ENCODE results near the gene RHOC.

DNA sequence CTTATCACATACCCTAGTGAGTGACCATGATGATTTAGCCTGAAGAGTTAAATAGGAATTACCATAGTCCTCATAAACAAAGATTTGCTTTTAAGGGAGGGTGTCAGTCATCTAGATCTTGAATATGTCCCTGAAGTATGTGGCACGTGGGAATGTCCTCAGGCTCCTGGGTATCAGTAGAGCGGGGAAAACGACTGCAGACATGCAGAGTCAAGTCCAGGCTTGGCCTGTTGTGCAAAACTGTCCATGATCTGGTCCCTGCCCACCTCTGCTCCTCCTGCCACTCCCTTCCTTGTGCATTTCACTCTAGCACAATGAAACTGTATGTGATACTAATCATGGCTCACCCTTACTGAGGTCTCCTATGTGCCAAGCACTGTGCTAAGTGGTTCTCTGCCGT, 19.6 kb downstream of the RHOC start:
- TF ChIP-seq, protein P1, sequence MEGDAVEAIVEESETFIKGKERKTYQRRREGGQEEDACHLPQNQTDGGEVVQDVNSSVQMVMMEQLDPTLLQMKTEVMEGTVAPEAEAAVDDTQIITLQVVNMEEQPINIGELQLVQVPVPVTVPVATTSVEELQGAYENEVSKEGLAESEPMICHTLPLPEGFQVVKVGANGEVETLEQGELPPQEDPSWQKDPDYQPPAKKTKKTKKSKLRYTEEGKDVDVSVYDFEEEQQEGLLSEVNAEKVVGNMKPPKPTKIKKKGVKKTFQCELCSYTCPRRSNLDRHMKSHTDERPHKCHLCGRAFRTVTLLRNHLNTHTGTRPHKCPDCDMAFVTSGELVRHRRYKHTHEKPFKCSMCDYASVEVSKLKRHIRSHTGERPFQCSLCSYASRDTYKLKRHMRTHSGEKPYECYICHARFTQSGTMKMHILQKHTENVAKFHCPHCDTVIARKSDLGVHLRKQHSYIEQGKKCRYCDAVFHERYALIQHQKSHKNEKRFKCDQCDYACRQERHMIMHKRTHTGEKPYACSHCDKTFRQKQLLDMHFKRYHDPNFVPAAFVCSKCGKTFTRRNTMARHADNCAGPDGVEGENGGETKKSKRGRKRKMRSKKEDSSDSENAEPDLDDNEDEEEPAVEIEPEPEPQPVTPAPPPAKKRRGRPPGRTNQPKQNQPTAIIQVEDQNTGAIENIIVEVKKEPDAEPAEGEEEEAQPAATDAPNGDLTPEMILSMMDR (conservative IDR thresholded peaks at IDR 0.05 in 1 of 2, IDR thresholded peaks at IDR 0.05 in 1 of 2; ENCODE audit: low read depth in 1 of 2, low read length in 2 of 2): no peak
- TF ChIP-seq EZH2 (IDR thresholded peaks at IDR 0.05; ENCODE audit: low read length, missing control alignments): no peak
